Gastrocnemius medialis (tissue), 4 donors: ENCODE measurements around the gene MFSD6.

ENCODE experiments used
- POLR2A ChIP-seq, 2 donors: fragments of 450-650 bp; IDR thresholded peaks; one replicate each; pipeline ENCODE4 v1.6.1; 2017; ENCODE audit warnings: antibody characterized with exemption in 2 of 2, mild to moderate bottlenecking in 2 of 2, moderate library complexity in 2 of 2
- TF ChIP-seq, protein P1 (sequence below), 5 experiments: fragments of 450-650 bp in 3 of 5; fragments of 200-600 bp in 2 of 5; sonication (generic) in 2 of 5; IDR thresholded peaks in 4 of 5; conservative IDR thresholded peaks in 1 of 5; 1 replicate in 4 of 5; 2 replicates in 1 of 5; pipeline ENCODE4 v1.5.1; 2016 to 2019; ENCODE audit warnings: antibody characterized with exemption in 5 of 5, mild to moderate bottlenecking in 3 of 5, moderate library complexity in 3 of 5

DNA sequence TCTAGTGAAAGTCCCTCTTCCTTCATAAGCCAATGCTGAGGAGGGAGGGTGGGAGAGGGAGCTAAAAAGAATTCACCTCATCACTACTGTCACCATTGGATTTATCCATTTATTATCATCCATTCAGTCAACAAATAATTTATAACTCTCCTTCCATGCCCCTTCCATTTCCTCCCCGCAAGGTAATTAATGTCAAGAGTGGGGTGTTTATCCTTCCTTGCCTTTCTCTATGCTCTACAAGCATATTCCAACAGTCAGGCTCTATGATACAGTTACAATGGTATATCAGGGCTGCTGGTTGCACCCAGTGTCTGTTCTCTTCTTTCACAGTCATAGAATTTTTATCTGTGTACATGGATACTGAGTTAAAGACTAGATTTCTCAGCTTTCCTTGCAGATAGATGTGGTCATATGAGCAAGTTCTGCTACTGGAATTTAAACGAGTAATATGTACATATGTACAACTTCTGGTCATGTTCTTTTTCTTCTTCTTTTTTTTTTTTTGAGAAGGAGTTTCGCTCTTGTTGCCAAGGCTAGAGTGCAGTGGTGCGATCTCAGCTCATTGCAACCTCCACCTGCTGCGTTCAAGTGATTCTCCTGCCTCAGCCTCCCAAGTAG is 5.1 kb upstream of the MFSD6 start:
- TF ChIP-seq POLR2A (IDR thresholded peaks at IDR 0.05), result no peak
- TF ChIP-seq, protein P1, sequence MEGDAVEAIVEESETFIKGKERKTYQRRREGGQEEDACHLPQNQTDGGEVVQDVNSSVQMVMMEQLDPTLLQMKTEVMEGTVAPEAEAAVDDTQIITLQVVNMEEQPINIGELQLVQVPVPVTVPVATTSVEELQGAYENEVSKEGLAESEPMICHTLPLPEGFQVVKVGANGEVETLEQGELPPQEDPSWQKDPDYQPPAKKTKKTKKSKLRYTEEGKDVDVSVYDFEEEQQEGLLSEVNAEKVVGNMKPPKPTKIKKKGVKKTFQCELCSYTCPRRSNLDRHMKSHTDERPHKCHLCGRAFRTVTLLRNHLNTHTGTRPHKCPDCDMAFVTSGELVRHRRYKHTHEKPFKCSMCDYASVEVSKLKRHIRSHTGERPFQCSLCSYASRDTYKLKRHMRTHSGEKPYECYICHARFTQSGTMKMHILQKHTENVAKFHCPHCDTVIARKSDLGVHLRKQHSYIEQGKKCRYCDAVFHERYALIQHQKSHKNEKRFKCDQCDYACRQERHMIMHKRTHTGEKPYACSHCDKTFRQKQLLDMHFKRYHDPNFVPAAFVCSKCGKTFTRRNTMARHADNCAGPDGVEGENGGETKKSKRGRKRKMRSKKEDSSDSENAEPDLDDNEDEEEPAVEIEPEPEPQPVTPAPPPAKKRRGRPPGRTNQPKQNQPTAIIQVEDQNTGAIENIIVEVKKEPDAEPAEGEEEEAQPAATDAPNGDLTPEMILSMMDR (IDR thresholded peaks at IDR 0.05 in 4 of 5, conservative IDR thresholded peaks at IDR 0.05 in 1 of 5), result no peak
